ENCODE results near the gene CCNQ. TPM values are rescaled to one million over a fixed set of nuclear protein-coding genes. Genes with fewer than 3 reads are reported as not detected.

The CCNQ gene
- total RNA-seq, 1 donor from 2014 or later: 15.2 TPM

- no peaks in the 10 kb centered on the region for H3K79me2 ChIP-seq (ENCODE audit: low read depth)
- no peaks in the 10 kb centered on the region for H3K9me3 ChIP-seq (ENCODE audit: low read depth)
- H2AFZ ChIP-seq (replicated peaks): no peak overlapping the region
- H3K27me3 ChIP-seq: no peaks in the 10 kb centered on the region
- Mint-ChIP-seq H3K4me3 (no peak overlapping the region), H3K27ac (no peak overlapping the region), H3K27me3 (ENCODE audit: insufficient read depth, low read depth) (peaks cover 5% of the 10 kb centered on the region), H3K9me3 (peaks cover 17% of the 10 kb centered on the region), H3K36me3 (no peaks in the 10 kb centered on the region), H3K4me1 (peaks cover 7% of the 10 kb centered on the region)
- no peak overlapping the region for H3K9ac ChIP-seq
- H3K27ac ChIP-seq: no peak overlapping the region
- TF ChIP-seq, protein P1, sequence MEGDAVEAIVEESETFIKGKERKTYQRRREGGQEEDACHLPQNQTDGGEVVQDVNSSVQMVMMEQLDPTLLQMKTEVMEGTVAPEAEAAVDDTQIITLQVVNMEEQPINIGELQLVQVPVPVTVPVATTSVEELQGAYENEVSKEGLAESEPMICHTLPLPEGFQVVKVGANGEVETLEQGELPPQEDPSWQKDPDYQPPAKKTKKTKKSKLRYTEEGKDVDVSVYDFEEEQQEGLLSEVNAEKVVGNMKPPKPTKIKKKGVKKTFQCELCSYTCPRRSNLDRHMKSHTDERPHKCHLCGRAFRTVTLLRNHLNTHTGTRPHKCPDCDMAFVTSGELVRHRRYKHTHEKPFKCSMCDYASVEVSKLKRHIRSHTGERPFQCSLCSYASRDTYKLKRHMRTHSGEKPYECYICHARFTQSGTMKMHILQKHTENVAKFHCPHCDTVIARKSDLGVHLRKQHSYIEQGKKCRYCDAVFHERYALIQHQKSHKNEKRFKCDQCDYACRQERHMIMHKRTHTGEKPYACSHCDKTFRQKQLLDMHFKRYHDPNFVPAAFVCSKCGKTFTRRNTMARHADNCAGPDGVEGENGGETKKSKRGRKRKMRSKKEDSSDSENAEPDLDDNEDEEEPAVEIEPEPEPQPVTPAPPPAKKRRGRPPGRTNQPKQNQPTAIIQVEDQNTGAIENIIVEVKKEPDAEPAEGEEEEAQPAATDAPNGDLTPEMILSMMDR (IDR thresholded peaks at IDR 0.05): no peak
- no peak for TF ChIP-seq EZH2phosphoT487 (IDR thresholded peaks at IDR 0.05)
- no peak for TF ChIP-seq EZH2 (IDR thresholded peaks at IDR 0.05)
- H3K4me3 ChIP-seq: no peak overlapping the region
- no peaks in the 10 kb centered on the region for H3K4me1 ChIP-seq
- no peaks in the 10 kb centered on the region for H3F3A ChIP-seq (ENCODE audit: low read depth)
- H4K20me1 ChIP-seq (ENCODE audit: low read depth): no peaks in the 10 kb centered on the region
- no peaks in the 10 kb centered on the region for H3K36me3 ChIP-seq
- DNase-seq (ENCODE audit: low spot score): no peak
- H3K4me2 ChIP-seq: no peak overlapping the region
Measured at GRCh38 chrX:153538424-153538823, 60.5 kb downstream of the CCNQ start.

Other genes starting within 250 kb of the CCNQ start
- not detected in 2 replicates for gene PNMA6E, start 197.8 kb downstream of the CCNQ start, total RNA-seq (ENCODE audit: low replicate concordance)
- gene ZFP92, start 187.7 kb downstream of the CCNQ start, total RNA-seq (ENCODE audit: low replicate concordance): 0.22 TPM in 1 of 2 replicates, not detected in the other
- 0.96 TPM in 1 of 2 replicates, not detected in the other for gene TREX2, start 153.1 kb downstream of the CCNQ start, total RNA-seq (ENCODE audit: low replicate concordance)
- 13.1 and 25.9 TPM in 2 replicates for gene HAUS7, start 128.6 kb downstream of the CCNQ start, total RNA-seq (ENCODE audit: low replicate concordance)
- 0.37 TPM in 1 of 2 replicates, not detected in the other for gene BGN, start 104.2 kb downstream of the CCNQ start, total RNA-seq (ENCODE audit: low replicate concordance)
- 0.59 TPM in 1 of 2 replicates, not detected in the other for gene ATP2B3, start 81.5 kb downstream of the CCNQ start, total RNA-seq (ENCODE audit: low replicate concordance)
- 0.21 and 2.0 TPM in 2 replicates for gene DUSP9, start 48.1 kb upstream of the CCNQ start, total RNA-seq (ENCODE audit: low replicate concordance)
- 19.7 and 53.5 TPM in 2 replicates for gene PNCK, start 74.7 kb upstream of the CCNQ start, total RNA-seq (ENCODE audit: low replicate concordance)
- 94.1 and 191 TPM in 2 replicates for gene SLC6A8, start 88.8 kb upstream of the CCNQ start, total RNA-seq (ENCODE audit: low replicate concordance)
- 52.5 and 68.7 TPM in 2 replicates for gene BCAP31, start 125.2 kb upstream of the CCNQ start, total RNA-seq (ENCODE audit: low replicate concordance)
- 0.79 and 5.0 TPM in 2 replicates for gene ABCD1, start 125.7 kb upstream of the CCNQ start, total RNA-seq (ENCODE audit: low replicate concordance)
- 0.25 and 0.71 TPM in 2 replicates for gene PLXNB3, start 165.1 kb upstream of the CCNQ start, total RNA-seq (ENCODE audit: low replicate concordance)
- gene SRPK3, start 181.9 kb upstream of the CCNQ start, total RNA-seq (ENCODE audit: low replicate concordance): not detected in 2 replicates
- 40.3 and 50.6 TPM in 2 replicates for gene IDH3G, start 195.2 kb upstream of the CCNQ start, total RNA-seq (ENCODE audit: low replicate concordance)
- 58.4 and 112 TPM in 2 replicates for gene SSR4, start 195.5 kb upstream of the CCNQ start, total RNA-seq (ENCODE audit: low replicate concordance)
- gene PDZD4, start 231.4 kb upstream of the CCNQ start, total RNA-seq (ENCODE audit: low replicate concordance): 1.9 and 5.2 TPM in 2 replicates

Measured in neural progenitor cell (in vitro differentiated cells).